OCI-LY3 (cell line): ENCODE results near the gene ALOXE3.

Experiments
- H2AFZ ChIP-seq: fragments of 200-600, 300-600 bp; shearing (Covaris generic); 2 replicates; pipeline ENCODE4 v1.6.0; 2014; ENCODE audit warnings: antibody characterized with exemption, low read depth, low read length
- H3K27ac ChIP-seq: fragments of 200-600, 300-600 bp; sonication (generic); 2 replicates; pipeline ENCODE4 v1.5.1; 2014; ENCODE audit warnings: mild to moderate bottlenecking, low read length, moderate library complexity, mixed read lengths
- H3K27me3 ChIP-seq: fragments of 200-600, 300-600 bp; sonication (generic); 2 replicates; pipeline ENCODE4 v1.6.1; 2014; ENCODE audit warnings: low read depth, low read length, mixed read lengths
- H3K36me3 ChIP-seq: fragments of 200-600, 300-600 bp; sonication (generic); replicated peaks from 2 replicates; pipeline ENCODE3; 2014; ENCODE audit warnings: low read depth, low read length, mixed read lengths
- H3K4me1 ChIP-seq: fragments of 300-600, 200-600 bp; sonication (generic); 2 replicates; pipeline ENCODE4 v1.6.1; 2014; ENCODE audit warnings: low read length, mixed read lengths
- H3K4me2 ChIP-seq: fragments of 200-600, 300-600 bp; sonication (generic); 2 replicates; pipeline ENCODE4 v1.6.1; 2014; ENCODE audit warnings: low read length, mixed read lengths
- H3K4me3 ChIP-seq: fragments of 300-600, 200-600 bp; sonication (generic); 2 replicates; pipeline ENCODE4 v1.5.1; 2014; ENCODE audit warnings: antibody characterized with exemption, mild to moderate bottlenecking, low read length, moderate library complexity
- H3K79me2 ChIP-seq: fragments of 300-600, 200-600 bp; shearing (Covaris generic); 2 replicates; pipeline ENCODE4 v1.6.1; 2014; ENCODE audit warnings: mild to moderate bottlenecking, low read length, mixed read lengths
- H3K9ac ChIP-seq: fragments of 300-600, 200-600 bp; shearing (Covaris generic); 2 replicates; pipeline ENCODE4 v1.6.0; 2014; ENCODE audit warnings: mild to moderate bottlenecking, low read length, moderate library complexity
- H3K9me3 ChIP-seq: fragments of 200-600, 300-600 bp; shearing (Covaris generic); 2 replicates; pipeline ENCODE4 v1.6.1; 2014; ENCODE audit warnings: low read length, mixed read lengths; ENCODE audit not compliant: insufficient read depth
- H4K20me1 ChIP-seq: fragments of 200-600, 300-600 bp; sonication (generic); 2 replicates; pipeline ENCODE4 v1.6.1; 2016; ENCODE audit warnings: low read length, mixed read lengths; ENCODE audit not compliant: insufficient read depth
- EZH2phosphoT487 ChIP-seq: fragments of 200-600 bp; shearing (Covaris generic); IDR thresholded peaks from 2 replicates; pipeline ENCODE4 v1.6.1; 2018; ENCODE audit warnings: antibody characterized with exemption, mixed run types, low read depth
- TF ChIP-seq, protein P1 (sequence below): fragments of 200-600, 300-600 bp; sonication (generic); IDR thresholded peaks from 2 replicates; pipeline ENCODE4 v1.5.1; 2014; ENCODE audit warnings: antibody characterized with exemption, low read length, low read depth

The ALOXE3 gene

GRCh38 chr17:8159032-8159400 lies 40.7 kb upstream of the ALOXE3 start:
- no peaks in the 10 kb centered on the region for H3K27me3 ChIP-seq
- H3K4me2 ChIP-seq, result no peak overlapping the region
- H4K20me1 ChIP-seq, result peaks cover 8% of the 10 kb centered on the region; the same call in 1 of the 2 replicates
- H3K79me2 ChIP-seq, result peaks cover 21% of the 10 kb centered on the region
- H2AFZ ChIP-seq, result no peak overlapping the region
- peaks cover 29% of the 10 kb centered on the region for H3K4me1 ChIP-seq
- TF ChIP-seq EZH2phosphoT487, result no peak
- TF ChIP-seq, protein P1, sequence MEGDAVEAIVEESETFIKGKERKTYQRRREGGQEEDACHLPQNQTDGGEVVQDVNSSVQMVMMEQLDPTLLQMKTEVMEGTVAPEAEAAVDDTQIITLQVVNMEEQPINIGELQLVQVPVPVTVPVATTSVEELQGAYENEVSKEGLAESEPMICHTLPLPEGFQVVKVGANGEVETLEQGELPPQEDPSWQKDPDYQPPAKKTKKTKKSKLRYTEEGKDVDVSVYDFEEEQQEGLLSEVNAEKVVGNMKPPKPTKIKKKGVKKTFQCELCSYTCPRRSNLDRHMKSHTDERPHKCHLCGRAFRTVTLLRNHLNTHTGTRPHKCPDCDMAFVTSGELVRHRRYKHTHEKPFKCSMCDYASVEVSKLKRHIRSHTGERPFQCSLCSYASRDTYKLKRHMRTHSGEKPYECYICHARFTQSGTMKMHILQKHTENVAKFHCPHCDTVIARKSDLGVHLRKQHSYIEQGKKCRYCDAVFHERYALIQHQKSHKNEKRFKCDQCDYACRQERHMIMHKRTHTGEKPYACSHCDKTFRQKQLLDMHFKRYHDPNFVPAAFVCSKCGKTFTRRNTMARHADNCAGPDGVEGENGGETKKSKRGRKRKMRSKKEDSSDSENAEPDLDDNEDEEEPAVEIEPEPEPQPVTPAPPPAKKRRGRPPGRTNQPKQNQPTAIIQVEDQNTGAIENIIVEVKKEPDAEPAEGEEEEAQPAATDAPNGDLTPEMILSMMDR, result no peak
- no peak overlapping the region for H3K27ac ChIP-seq
- H3K9me3 ChIP-seq, result no peaks in the 10 kb centered on the region
- H3K9ac ChIP-seq, result no peak overlapping the region
- H3K36me3 ChIP-seq, result peaks cover 7% of the 10 kb centered on the region
- H3K4me3 ChIP-seq, result no peak overlapping the region

DNA sequence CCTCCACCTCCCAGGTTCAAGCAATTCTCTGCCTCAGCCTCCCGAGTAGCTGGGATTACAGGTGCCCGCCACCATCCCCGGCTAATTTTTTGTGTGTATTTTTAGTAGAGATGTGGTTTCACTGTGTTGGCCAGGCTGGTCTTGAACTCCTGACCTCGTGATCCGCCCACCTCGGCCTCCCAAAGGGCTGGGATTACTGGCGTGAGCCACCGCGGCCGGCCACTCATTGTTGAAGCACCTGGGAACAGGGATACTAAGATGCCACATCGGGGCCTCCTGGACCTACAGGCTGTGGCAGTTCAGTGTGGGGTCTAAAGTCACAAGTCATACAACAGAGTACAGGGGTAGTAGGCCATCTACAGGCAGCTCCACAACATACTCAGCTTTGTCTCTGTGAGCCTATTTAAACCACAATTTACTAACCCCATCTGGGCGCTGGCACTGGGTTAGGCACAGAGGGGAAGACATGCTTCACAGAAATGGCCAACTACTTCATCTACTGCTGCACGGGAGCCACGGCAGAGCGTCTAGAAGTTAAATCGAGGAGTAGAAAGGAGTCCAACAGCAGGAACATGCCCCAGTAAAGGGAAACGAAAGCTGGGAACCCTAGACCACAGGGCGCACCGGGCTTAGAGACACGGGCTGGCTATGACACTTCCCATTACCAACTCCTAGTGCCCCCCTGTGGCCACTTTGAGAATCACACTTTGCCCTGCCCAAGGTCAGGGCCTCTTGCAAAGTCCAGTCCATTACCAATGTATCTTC lies 40.1 kb upstream of the ALOXE3 start:
- H3K4me1 ChIP-seq, result peaks cover 26% of the 10 kb centered on the region
- H3K9me3 ChIP-seq, result no peaks in the 10 kb centered on the region
- no peak for TF ChIP-seq EZH2phosphoT487
- TF ChIP-seq, protein P1, result peak; percentile 59
- peaks cover 8% of the 10 kb centered on the region; the same call in 1 of the 2 replicates for H4K20me1 ChIP-seq
- 0 out of 2 replicates have a peak overlapping the region, but pooled peaks have one; percentile 42 for H3K4me3 ChIP-seq
- peak overlapping the region; percentile 54 for H3K4me2 ChIP-seq
- no peaks in the 10 kb centered on the region for H3K27me3 ChIP-seq
- peaks cover 7% of the 10 kb centered on the region for H3K36me3 ChIP-seq
- peaks cover 21% of the 10 kb centered on the region for H3K79me2 ChIP-seq
- no peak overlapping the region for H2AFZ ChIP-seq
- no peak overlapping the region for H3K9ac ChIP-seq
- peak overlapping the region; percentile 54; the same call in 1 of the 2 replicates for H3K27ac ChIP-seq

DNA sequence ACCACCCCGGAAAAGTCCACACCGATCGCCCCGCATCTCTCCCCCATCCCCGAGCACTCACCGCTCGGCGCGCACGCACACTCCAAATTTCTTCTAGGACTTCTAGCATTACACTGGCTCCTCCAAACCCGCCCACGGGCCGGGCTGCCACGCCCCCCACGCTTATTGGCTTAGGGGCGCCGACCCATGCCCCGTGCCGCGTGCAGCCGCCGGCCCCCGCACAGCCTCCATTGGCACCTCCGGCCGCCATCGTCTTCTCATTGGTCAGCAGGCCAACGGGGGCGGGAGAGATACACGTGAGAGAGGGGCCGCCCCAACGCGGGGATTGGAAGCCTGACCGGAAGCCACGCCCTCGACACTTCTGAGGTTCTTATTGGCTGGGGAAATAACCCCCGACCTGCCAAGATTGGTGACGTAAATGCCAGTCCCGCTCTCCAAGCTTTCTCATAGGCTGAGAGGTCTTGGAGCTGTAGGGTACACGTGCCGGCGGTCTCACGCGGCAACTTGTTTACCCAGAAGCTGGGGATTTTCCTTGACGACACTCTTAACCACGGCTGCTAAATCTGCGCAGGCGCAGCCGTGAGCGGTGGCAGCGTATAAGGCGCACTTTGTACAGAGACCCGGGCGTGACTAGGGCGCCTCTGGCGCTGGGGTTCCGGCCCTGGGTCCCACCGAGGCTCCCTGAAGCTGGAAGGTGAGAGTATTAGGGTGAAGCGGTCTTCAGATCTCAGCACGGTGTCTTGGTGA lies 38.1 kb upstream of the ALOXE3 start:
- H3K9me3 ChIP-seq, result no peaks in the 10 kb centered on the region
- H3K27me3 ChIP-seq, result no peaks in the 10 kb centered on the region
- H2AFZ ChIP-seq, result no peak overlapping the region
- H3K4me2 ChIP-seq, result peak overlapping the region; percentile 99
- H3K4me3 ChIP-seq, result peak overlapping the region; percentile 84
- peaks cover 24% of the 10 kb centered on the region for H3K4me1 ChIP-seq
- H4K20me1 ChIP-seq, result peaks cover 1% of the 10 kb centered on the region; the same call in 1 of the 2 replicates
- H3K36me3 ChIP-seq, result peaks cover 7% of the 10 kb centered on the region
- peak overlapping the region; percentile 78 for H3K27ac ChIP-seq
- no peak for TF ChIP-seq EZH2phosphoT487
- TF ChIP-seq, protein P1, result no peak
- peak overlapping the region; percentile 77 for H3K9ac ChIP-seq
- H3K79me2 ChIP-seq, result peaks cover 12% of the 10 kb centered on the region

DNA sequence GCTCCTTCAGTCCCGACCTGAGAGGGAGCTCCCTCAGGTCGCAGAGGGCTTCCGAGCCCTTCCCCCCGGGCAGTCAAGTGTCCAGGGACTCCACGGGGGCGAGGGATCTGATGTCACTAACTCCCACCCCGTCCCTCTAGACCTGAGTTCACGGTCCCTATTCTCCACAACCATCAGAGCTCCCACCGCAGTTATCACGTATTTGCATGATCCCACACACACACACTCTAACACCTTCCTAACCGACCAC lies 37.6 kb upstream of the ALOXE3 start:
- Histone ChIP-seq H2AFZ (no peak overlapping the region), H4K20me1 (no peaks in the 10 kb centered on the region), H3K79me2 (peaks cover 11% of the 10 kb centered on the region; the same call in 1 of the 2 replicates), H3K9me3 (no peaks in the 10 kb centered on the region), H3K4me3 (peak overlapping the region; percentile 84), H3K27me3 (no peaks in the 10 kb centered on the region), H3K27ac (no peak overlapping the region), H3K36me3 (peaks cover 7% of the 10 kb centered on the region), H3K4me1 (peaks cover 20% of the 10 kb centered on the region), H3K9ac (peak overlapping the region; percentile 17; the same call in 1 of the 2 replicates), H3K4me2 (peak overlapping the region; percentile 83)
- TF ChIP-seq, protein P1, result no peak
- TF ChIP-seq EZH2phosphoT487, result no peak
